ENCODE measurements around the gene PSTK.

Gene PSTK

GRCh38 chr10:122974543-122975064 is 5.6 kb upstream of the PSTK start:
- Histone ChIP-seq H3K27ac (no peak overlapping the region), H3K9ac (no peak overlapping the region), H3K36me3 (ENCODE audit: control insufficient read depth, insufficient read depth, low read length) (no peaks in the 10 kb centered on the region), H3K4me1 (peaks cover 2% of the 10 kb centered on the region), H3K79me2 (no peaks in the 10 kb centered on the region), H3K4me2 (ENCODE audit: low read length) (no peak overlapping the region), H3K9me3 (ENCODE audit: control insufficient read depth, low read length) (no peaks in the 10 kb centered on the region), H3K27me3 (ENCODE audit: control insufficient read depth, insufficient read depth, low read length) (no peaks in the 10 kb centered on the region), H2AFZ (no peak overlapping the region), H3K4me3 (ENCODE audit: low read depth, low read length) (no peak overlapping the region)
- TF ChIP-seq, protein P1, sequence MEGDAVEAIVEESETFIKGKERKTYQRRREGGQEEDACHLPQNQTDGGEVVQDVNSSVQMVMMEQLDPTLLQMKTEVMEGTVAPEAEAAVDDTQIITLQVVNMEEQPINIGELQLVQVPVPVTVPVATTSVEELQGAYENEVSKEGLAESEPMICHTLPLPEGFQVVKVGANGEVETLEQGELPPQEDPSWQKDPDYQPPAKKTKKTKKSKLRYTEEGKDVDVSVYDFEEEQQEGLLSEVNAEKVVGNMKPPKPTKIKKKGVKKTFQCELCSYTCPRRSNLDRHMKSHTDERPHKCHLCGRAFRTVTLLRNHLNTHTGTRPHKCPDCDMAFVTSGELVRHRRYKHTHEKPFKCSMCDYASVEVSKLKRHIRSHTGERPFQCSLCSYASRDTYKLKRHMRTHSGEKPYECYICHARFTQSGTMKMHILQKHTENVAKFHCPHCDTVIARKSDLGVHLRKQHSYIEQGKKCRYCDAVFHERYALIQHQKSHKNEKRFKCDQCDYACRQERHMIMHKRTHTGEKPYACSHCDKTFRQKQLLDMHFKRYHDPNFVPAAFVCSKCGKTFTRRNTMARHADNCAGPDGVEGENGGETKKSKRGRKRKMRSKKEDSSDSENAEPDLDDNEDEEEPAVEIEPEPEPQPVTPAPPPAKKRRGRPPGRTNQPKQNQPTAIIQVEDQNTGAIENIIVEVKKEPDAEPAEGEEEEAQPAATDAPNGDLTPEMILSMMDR (IDR thresholded peaks at IDR 0.05), result no peak

- no peak overlapping the region for H3K27ac ChIP-seq
- peak overlapping the region; percentile 60 for H2AFZ ChIP-seq
- peaks cover 2% of the 10 kb centered on the region for H3K4me1 ChIP-seq
- peak overlapping the region; percentile 70 for H3K4me2 ChIP-seq (ENCODE audit: low read length)
- no peaks in the 10 kb centered on the region for H3K9me3 ChIP-seq (ENCODE audit: control insufficient read depth, low read length)
- H3K36me3 ChIP-seq (ENCODE audit: control insufficient read depth, insufficient read depth, low read length), result no peaks in the 10 kb centered on the region
- TF ChIP-seq, protein P1 (IDR thresholded peaks at IDR 0.05), result peak; percentile 26
- peak overlapping the region; percentile 37 for H3K4me3 ChIP-seq (ENCODE audit: low read depth, low read length)
- no peaks in the 10 kb centered on the region for H3K79me2 ChIP-seq
- no peak overlapping the region for H3K9ac ChIP-seq
- H3K27me3 ChIP-seq (ENCODE audit: control insufficient read depth, insufficient read depth, low read length), result no peaks in the 10 kb centered on the region
These were observed 864 bp downstream of the PSTK start for GRCh38 chr10:122981066-122981464.

DNA sequence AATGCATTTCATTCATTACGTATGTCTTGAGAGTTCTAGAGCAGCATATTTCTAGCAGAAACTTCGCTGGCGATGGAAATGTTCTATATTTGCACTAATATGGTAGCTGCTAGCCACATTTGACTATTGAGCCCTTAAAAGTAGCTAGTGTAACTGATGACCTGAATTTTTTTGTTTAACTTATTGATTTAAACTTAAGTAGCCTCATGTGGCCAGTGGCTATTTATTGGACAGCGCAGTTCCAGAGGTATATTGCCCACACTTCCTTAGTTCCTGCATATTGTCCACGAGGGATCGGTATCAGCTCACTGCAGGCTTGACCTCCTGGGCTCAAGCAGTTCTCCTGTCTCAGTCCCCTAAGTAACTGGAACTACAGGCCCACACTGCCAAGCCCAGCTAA is 3.7 kb downstream of the PSTK start:
- Histone ChIP-seq H3K27me3 (ENCODE audit: control insufficient read depth, insufficient read depth, low read length) (no peaks in the 10 kb centered on the region), H3K9ac (no peak overlapping the region), H3K4me3 (ENCODE audit: low read depth, low read length) (no peak overlapping the region), H3K4me2 (ENCODE audit: low read length) (no peak overlapping the region), H2AFZ (no peak overlapping the region), H3K27ac (no peak overlapping the region), H3K79me2 (no peaks in the 10 kb centered on the region), H3K36me3 (ENCODE audit: control insufficient read depth, insufficient read depth, low read length) (no peaks in the 10 kb centered on the region), H3K4me1 (peaks cover 2% of the 10 kb centered on the region), H3K9me3 (ENCODE audit: control insufficient read depth, low read length) (no peaks in the 10 kb centered on the region)
- TF ChIP-seq, protein P1 (IDR thresholded peaks at IDR 0.05), result no peak

DNA sequence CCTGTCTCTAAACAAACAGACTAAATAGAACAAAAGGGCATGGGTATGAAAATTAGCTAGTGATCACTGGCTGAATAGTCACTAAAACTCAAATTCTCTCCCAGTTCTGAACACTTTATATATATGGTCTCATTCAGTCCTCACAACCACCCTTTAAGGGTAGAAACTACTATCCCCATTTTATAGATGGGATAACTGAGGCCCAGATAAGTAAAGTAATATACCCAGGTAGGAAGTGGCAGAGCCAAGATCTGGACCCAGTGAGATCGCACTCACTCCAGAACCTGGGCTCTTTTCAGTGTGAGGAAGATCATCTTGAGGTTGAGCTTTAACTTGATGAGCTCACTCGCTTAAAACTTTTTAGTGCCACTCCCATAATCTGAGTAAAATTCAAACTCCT is 4.5 kb downstream of the PSTK start:
- no peak overlapping the region for H3K9ac ChIP-seq
- no peak overlapping the region for H2AFZ ChIP-seq
- H3K4me3 ChIP-seq (ENCODE audit: low read depth, low read length), result no peak overlapping the region
- H3K36me3 ChIP-seq (ENCODE audit: control insufficient read depth, insufficient read depth, low read length), result no peaks in the 10 kb centered on the region
- H3K79me2 ChIP-seq, result no peaks in the 10 kb centered on the region
- H3K27ac ChIP-seq, result no peak overlapping the region
- H3K27me3 ChIP-seq (ENCODE audit: control insufficient read depth, insufficient read depth, low read length), result no peaks in the 10 kb centered on the region
- TF ChIP-seq, protein P1 (IDR thresholded peaks at IDR 0.05), result no peak
- no peaks in the 10 kb centered on the region for H3K4me1 ChIP-seq
- no peaks in the 10 kb centered on the region for H3K9me3 ChIP-seq (ENCODE audit: control insufficient read depth, low read length)
- H3K4me2 ChIP-seq (ENCODE audit: low read length), result no peak overlapping the region

- Histone ChIP-seq H3K27me3 (ENCODE audit: control insufficient read depth, insufficient read depth, low read length) (no peaks in the 10 kb centered on the region), H2AFZ (no peak overlapping the region), H3K27ac (no peak overlapping the region), H3K36me3 (ENCODE audit: control insufficient read depth, insufficient read depth, low read length) (no peaks in the 10 kb centered on the region), H3K79me2 (no peaks in the 10 kb centered on the region), H3K9ac (no peak overlapping the region), H3K9me3 (ENCODE audit: control insufficient read depth, low read length) (no peaks in the 10 kb centered on the region), H3K4me3 (ENCODE audit: low read depth, low read length) (no peak overlapping the region), H3K4me2 (ENCODE audit: low read length) (no peak overlapping the region), H3K4me1 (no peaks in the 10 kb centered on the region)
- TF ChIP-seq, protein P1 (IDR thresholded peaks at IDR 0.05), result no peak
These were observed 6.1 kb downstream of the PSTK start for GRCh38 chr10:122986335-122986734.

Data from parathyroid adenoma (tissue), 2 donors.